Activated T-cell treated with anti-CD3 and anti-CD28 coated beads, Interleukin-2, amount 50 U/mL, for 1 hour (primary cell): ENCODE data around the gene DSE.
A peak's percentile ranks its signal among the peaks of the same experiment; 100 is the strongest.

Experiments used
- DNase-seq: peaks from one replicate; pipeline ENCODE4 v3.0.0-alpha.2; 2020

DSE gene

GRCh38 chr6:116450185-116450710 is 79.5 kb downstream of the DSE start:
- no peak for DNase-seq

GRCh38 chr6:116450769-116451740 is 80.3 kb downstream of the DSE start:
- DNase-seq, result no peak

- DNase-seq, result no peak
Measured at GRCh38 chr6:116451916-116452315, 81.2 kb downstream of the DSE start.

- no peak for DNase-seq
Measured at GRCh38 chr6:116452531-116452930, 81.8 kb downstream of the DSE start.

GRCh38 chr6:116456106-116456505 is 85.4 kb downstream of the DSE start:
- DNase-seq, result no peak

- DNase-seq, result no peak
Measured at GRCh38 chr6:116456927-116457326, 86.2 kb downstream of the DSE start.

GRCh38 chr6:116458264-116458663 is 87.5 kb downstream of the DSE start:
- no peak for DNase-seq

- DNase-seq, result no peak
Measured at GRCh38 chr6:116459927-116460326, 89.2 kb downstream of the DSE start.

- no peak for DNase-seq
Measured at GRCh38 chr6:116461331-116461931, 90.7 kb downstream of the DSE start, which contains the start of gene CALHM6. CALHM6 (plus strand) TSS chr6:116461375; CDS start chr6:116461930, 555 bp downstream.

GRCh38 chr6:116461932-116462885 is 91.5 kb downstream of the DSE start:
- DNase-seq, result peak; percentile 65

GRCh38 chr6:116463301-116463700 is 92.6 kb downstream of the DSE start:
- DNase-seq, result no peak

GRCh38 chr6:116465246-116465645 is 94.5 kb downstream of the DSE start:
- no peak for DNase-seq

GRCh38 chr6:116467096-116467495 is 96.3 kb downstream of the DSE start:
- DNase-seq, result no peak

- no peak for DNase-seq
Measured at GRCh38 chr6:116467514-116467913, 96.8 kb downstream of the DSE start.

- no peak for DNase-seq
Measured at GRCh38 chr6:116468293-116468692, 97.5 kb downstream of the DSE start.

GRCh38 chr6:116471531-116471930 is 100.8 kb downstream of the DSE start:
- DNase-seq, result no peak

- no peak for DNase-seq
Measured at GRCh38 chr6:116472706-116473105, 102.0 kb downstream of the DSE start.

- DNase-seq, result no peak
Measured at GRCh38 chr6:116475141-116475540, 104.4 kb downstream of the DSE start.

GRCh38 chr6:116476002-116476678 is 105.4 kb downstream of the DSE start:
- no peak for DNase-seq

- no peak for DNase-seq
Measured at GRCh38 chr6:116482780-116483179, 112.0 kb downstream of the DSE start.

- no peak for DNase-seq
Measured at GRCh38 chr6:116483616-116484015, 112.9 kb downstream of the DSE start.

- no peak for DNase-seq
Measured at GRCh38 chr6:116485559-116486184, 114.9 kb downstream of the DSE start.
